Osteocyte (in vitro differentiated cells): ENCODE results near the gene NELFB. TPM values are rescaled to one million over a fixed set of nuclear protein-coding genes. Genes with fewer than 3 reads are reported as not detected.
A peak's percentile ranks its signal among the peaks of the same experiment; 100 is the strongest.

Experiments used
- DNase-seq: peaks from one replicate; pipeline ENCODE4 v3.0.0; 2021; ENCODE audit warnings: mixed read lengths; ENCODE audit not compliant: unreplicated experiment; ENCODE audit errors: extremely low spot score
- H3K27ac Mint-ChIP-seq: one replicate; pipeline ENCODE4 v1.8.0; 2021; ENCODE audit warnings: mild to moderate bottlenecking, mixed read lengths; ENCODE audit not compliant: unreplicated experiment
- H3K27me3 Mint-ChIP-seq: one replicate; pipeline ENCODE4 v1.8.0; 2021; ENCODE audit warnings: mixed read lengths; ENCODE audit not compliant: unreplicated experiment
- H3K36me3 Mint-ChIP-seq: one replicate; pipeline ENCODE4 v1.8.0; 2021; ENCODE audit warnings: mixed read lengths; ENCODE audit not compliant: unreplicated experiment
- H3K4me1 Mint-ChIP-seq: one replicate; pipeline ENCODE4 v1.8.0; 2021; ENCODE audit warnings: mixed read lengths; ENCODE audit not compliant: unreplicated experiment
- H3K4me3 Mint-ChIP-seq: one replicate; pipeline ENCODE4 v1.8.0; 2021; ENCODE audit warnings: mild to moderate bottlenecking, moderate library complexity, mixed read lengths; ENCODE audit not compliant: unreplicated experiment
- H3K9me3 Mint-ChIP-seq: one replicate; pipeline ENCODE4 v1.8.0; 2021; ENCODE audit warnings: mixed read lengths; ENCODE audit not compliant: unreplicated experiment
- total RNA-seq: library from RNA; stranded (reverse); gene quantifications from 2 replicates; pipeline ENCODE4 v1.2.1, GENCODE V29; 2021
- TF ChIP-seq, protein P1 (sequence below): fragments of 200-600 bp; sonication (generic); IDR thresholded peaks from 2 replicates; pipeline ENCODE4 v1.5.0; 2021; ENCODE audit warnings: antibody characterized with exemption, mild to moderate bottlenecking, moderate library complexity

Gene NELFB
- total RNA-seq, 1 donor from 2014 or later = 54.1 TPM

DNA sequence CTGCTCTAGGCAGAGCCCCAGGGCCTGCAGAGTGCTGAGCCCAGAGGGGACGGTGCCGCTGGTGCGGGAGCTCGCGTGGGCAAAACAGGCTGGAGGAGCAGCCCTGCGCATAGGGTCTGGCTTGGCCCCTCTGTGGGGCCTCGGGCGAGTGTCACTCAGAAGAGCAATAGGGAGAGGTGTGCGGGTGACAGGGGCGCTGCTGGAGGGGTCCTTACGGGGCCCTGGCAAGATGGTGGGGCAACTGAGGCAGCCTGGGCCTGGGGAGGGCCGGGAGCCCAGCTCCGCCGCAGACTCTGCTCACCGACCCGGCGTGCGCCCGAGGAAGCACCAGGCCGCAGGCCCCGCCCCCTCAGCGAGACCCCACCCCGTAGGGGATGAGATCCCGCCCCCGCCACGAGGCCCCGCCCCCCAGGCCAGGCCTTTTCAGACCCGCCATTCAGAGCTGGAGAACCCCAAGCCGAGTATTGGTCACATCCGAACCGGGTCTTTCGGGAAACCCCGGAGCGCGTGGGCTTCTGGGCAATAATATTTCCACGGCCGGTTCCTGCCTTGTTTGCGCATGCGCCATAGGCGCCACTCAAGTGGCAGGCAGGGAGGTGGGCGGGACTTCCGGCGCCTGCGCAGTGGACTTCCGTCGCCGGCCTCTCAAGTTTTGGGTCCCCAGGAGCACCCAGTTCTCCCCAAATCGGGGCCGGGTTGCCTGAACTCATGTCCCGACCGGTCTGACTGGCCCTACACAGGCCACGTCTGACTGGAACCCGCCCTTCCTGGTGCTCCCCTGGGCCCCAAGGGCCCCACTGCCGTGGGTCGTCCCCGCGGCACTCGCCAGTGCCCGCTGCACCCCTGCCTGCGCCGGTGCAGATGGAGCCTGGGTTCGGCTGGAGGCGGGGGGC lies 31.8 kb upstream of the NELFB start:
- Mint-ChIP-seq H3K4me3 (peak overlapping the region; percentile 74), H3K36me3 (no peaks in the 10 kb centered on the region), H3K4me1 (peaks cover 15% of the 10 kb centered on the region), H3K9me3 (no peaks in the 10 kb centered on the region), H3K27ac (peak overlapping the region; percentile 76), H3K27me3 (no peaks in the 10 kb centered on the region)
- peak; percentile 99 for DNase-seq
- TF ChIP-seq, protein P1, sequence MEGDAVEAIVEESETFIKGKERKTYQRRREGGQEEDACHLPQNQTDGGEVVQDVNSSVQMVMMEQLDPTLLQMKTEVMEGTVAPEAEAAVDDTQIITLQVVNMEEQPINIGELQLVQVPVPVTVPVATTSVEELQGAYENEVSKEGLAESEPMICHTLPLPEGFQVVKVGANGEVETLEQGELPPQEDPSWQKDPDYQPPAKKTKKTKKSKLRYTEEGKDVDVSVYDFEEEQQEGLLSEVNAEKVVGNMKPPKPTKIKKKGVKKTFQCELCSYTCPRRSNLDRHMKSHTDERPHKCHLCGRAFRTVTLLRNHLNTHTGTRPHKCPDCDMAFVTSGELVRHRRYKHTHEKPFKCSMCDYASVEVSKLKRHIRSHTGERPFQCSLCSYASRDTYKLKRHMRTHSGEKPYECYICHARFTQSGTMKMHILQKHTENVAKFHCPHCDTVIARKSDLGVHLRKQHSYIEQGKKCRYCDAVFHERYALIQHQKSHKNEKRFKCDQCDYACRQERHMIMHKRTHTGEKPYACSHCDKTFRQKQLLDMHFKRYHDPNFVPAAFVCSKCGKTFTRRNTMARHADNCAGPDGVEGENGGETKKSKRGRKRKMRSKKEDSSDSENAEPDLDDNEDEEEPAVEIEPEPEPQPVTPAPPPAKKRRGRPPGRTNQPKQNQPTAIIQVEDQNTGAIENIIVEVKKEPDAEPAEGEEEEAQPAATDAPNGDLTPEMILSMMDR = no peak

GRCh38 chr9:137224830-137225694 lies 30.1 kb upstream of the NELFB start, which contains the start of gene CYSRT1:
CYSRT1 (plus strand) TSS chr9:137225174; CDS start chr9:137225622, 448 bp downstream.
- TF ChIP-seq, protein P1 = no peak
- Mint-ChIP-seq H3K27me3 (no peaks in the 10 kb centered on the region), H3K27ac (peak within 1 kb of the TSS; percentile 47), H3K36me3 (no peaks in the 10 kb centered on the region), H3K4me3 (peak within 1 kb of the TSS; percentile 67), H3K4me1 (peaks cover 10% of the 10 kb centered on the region), H3K9me3 (no peaks in the 10 kb centered on the region)
- no peak for DNase-seq

DNA sequence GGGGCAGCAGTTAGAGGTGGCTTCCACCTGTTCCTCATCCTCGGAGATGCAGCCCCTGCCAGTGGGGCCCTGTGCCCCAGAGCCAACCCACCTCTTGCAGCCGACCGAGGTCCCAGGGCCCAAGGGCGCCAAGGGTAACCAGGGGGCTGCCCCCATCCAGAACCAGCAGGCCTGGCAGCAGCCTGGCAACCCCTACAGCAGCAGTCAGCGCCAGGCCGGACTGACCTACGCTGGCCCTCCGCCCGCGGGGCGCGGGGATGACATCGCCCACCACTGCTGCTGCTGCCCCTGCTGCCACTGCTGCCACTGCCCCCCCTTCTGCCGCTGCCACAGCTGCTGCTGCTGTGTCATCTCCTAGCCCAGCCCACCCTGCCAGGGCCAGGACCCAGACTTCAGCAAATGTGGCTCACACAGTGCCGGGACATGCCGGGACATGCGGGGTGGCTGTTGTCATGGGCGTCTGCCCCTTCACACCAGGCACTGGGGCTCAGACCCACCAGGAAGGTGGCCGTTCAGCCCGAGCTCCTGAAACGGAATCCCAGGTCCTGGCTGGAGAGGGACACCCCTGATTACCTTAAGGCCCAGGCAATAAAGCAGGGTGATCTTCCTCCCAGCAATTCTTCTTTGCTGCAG lies 29.3 kb upstream of the NELFB start:
- Mint-ChIP-seq H3K4me1 (peaks cover 10% of the 10 kb centered on the region), H3K4me3 (no peak overlapping the region), H3K27ac (no peak overlapping the region), H3K27me3 (no peaks in the 10 kb centered on the region), H3K9me3 (no peaks in the 10 kb centered on the region), H3K36me3 (no peaks in the 10 kb centered on the region)
- TF ChIP-seq, protein P1 = no peak
- DNase-seq = no peak

DNA sequence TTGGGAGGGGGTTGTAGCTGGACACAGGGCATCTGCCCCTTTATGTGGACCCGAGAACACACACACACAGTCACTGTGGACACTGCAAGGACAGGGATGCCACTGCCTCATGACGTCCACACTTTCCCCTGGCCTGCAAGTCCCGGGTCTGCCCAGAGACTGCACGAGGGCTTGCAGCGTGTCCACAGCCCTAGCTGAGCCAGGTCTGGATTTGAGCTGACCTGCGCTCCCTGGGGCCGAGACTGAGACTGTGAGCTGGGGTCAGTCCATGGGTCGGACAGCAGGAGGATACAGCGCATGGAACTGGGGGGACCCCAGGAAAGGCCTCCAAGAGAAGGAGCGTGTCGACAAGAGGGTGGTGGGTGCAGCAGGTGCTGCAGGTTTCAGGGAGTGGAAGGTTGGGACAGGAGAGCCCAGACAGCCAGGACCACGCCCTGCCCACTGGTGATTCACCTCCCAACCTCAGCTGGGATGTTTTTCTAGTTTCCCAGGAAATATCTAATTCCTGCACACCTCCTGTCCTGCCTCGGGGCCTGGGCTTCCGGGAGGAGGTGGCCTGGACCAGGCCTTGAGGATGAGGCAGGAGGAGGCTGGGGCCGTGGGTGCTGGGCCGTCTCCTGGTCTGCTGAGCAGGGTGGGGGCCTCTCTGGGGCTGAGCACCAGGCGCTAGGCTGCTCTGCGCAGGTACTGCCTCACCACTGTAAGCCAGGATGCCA lies 28.6 kb upstream of the NELFB start:
- DNase-seq = no peak
- Mint-ChIP-seq H3K4me3 (no peak overlapping the region), H3K36me3 (no peaks in the 10 kb centered on the region), H3K4me1 (peaks cover 10% of the 10 kb centered on the region), H3K9me3 (no peaks in the 10 kb centered on the region), H3K27ac (no peak overlapping the region), H3K27me3 (no peaks in the 10 kb centered on the region)
- TF ChIP-seq, protein P1 = no peak
